DND-41 (cell line): ENCODE measurements around the gene FBP1.
A peak's percentile ranks its signal among the peaks of the same experiment; 100 is the strongest.

Experiments used
- ATAC-seq: fragments of 200-7000 bp; cut with Tn5 transposase; 3 replicates; pipeline ENCODE4 v1.9.1; 2021; ENCODE audit warnings: low read depth; ENCODE audit not compliant: insufficient read depth
- DNase-seq: peaks from one replicate; pipeline ENCODE4 v3.0.0-alpha.2; 2020
- H2AFZ ChIP-seq: 2 replicates; pipeline ENCODE4 v1.6.0; 2012; ENCODE audit warnings: low read depth, low read length
- H3K27ac ChIP-seq: 2 replicates; pipeline ENCODE4 v1.5.1; 2012; ENCODE audit warnings: low read length, inconsistent platforms
- H3K27me3 ChIP-seq: fragments of 200-600 bp; sonication (generic); 2 replicates; pipeline ENCODE4 v1.6.0; 2012; ENCODE audit warnings: low read length, mild to moderate bottlenecking, inconsistent platforms; ENCODE audit not compliant: insufficient read depth, poor library complexity
- H3K36me3 ChIP-seq: 2 replicates; pipeline ENCODE4 v1.5.1; 2012; ENCODE audit warnings: low read length, inconsistent platforms; ENCODE audit not compliant: insufficient read depth
- H3K4me1 ChIP-seq: 2 replicates; pipeline ENCODE4 v1.5.1; 2012; ENCODE audit warnings: mild to moderate bottlenecking, low read length; ENCODE audit not compliant: insufficient read depth
- H3K4me2 ChIP-seq: 2 replicates; pipeline ENCODE4 v1.6.0; 2012; ENCODE audit warnings: mild to moderate bottlenecking, moderate library complexity, low read length, inconsistent platforms; ENCODE audit not compliant: insufficient read depth
- H3K4me3 ChIP-seq, 2 experiments: fragments of 200-600 bp in 1 of 2; shearing (Covaris generic) in 1 of 2; 2 replicates each; pipeline ENCODE4 v1.5.1; 2012 to 2016; ENCODE audit warnings: inconsistent platforms in 2 of 2, low read length in 2 of 2, mild to moderate bottlenecking in 2 of 2, low read depth in 1 of 2, moderate library complexity in 1 of 2
- H3K79me2 ChIP-seq: 2 replicates; pipeline ENCODE4 v1.6.0; 2012; ENCODE audit warnings: low read length, inconsistent platforms; ENCODE audit not compliant: insufficient read depth
- H3K9ac ChIP-seq: 2 replicates; pipeline ENCODE4 v1.6.0; 2012; ENCODE audit warnings: low read depth, mild to moderate bottlenecking, inconsistent platforms, low read length, moderate library complexity
- H3K9me3 ChIP-seq: 2 replicates; pipeline ENCODE4 v1.5.1; 2012; ENCODE audit warnings: low read length, moderate library complexity, mild to moderate bottlenecking, inconsistent platforms; ENCODE audit not compliant: insufficient read depth, severe bottlenecking
- H4K20me1 ChIP-seq: 2 replicates; pipeline ENCODE4 v1.6.0; 2012; ENCODE audit warnings: low read length; ENCODE audit not compliant: insufficient read depth
- CTCF ChIP-seq: IDR thresholded peaks from 2 replicates; pipeline ENCODE4 v1.5.1; 2012; ENCODE audit warnings: borderline replicate concordance, low read length, moderate library complexity, mild to moderate bottlenecking; ENCODE audit not compliant: poor library complexity, severe bottlenecking; ENCODE audit errors: extremely low read depth
- EZH2 ChIP-seq: IDR thresholded peaks from 3 replicates; pipeline ENCODE4 v1.6.1; 2012; ENCODE audit warnings: borderline replicate concordance, low read depth, mild to moderate bottlenecking, moderate library complexity, low read length, inconsistent platforms; ENCODE audit not compliant: severe bottlenecking

FBP1 gene

GRCh38 chr9:94619026-94619425 lies 20.3 kb downstream of the FBP1 start:
- H3K27ac ChIP-seq, result no peak overlapping the region
- H2AFZ ChIP-seq, result no peak overlapping the region
- TF ChIP-seq EZH2 (no peak), CTCF (no peak)
- H3K4me3 ChIP-seq, result no peak overlapping the region
- no peak for ATAC-seq
- no peaks in the 10 kb centered on the region for H3K27me3 ChIP-seq
- H3K4me1 ChIP-seq, result no peaks in the 10 kb centered on the region
- no peaks in the 10 kb centered on the region for H4K20me1 ChIP-seq
- H3K79me2 ChIP-seq, result no peaks in the 10 kb centered on the region
- no peaks in the 10 kb centered on the region for H3K9me3 ChIP-seq
- no peak overlapping the region for H3K4me2 ChIP-seq
- H3K9ac ChIP-seq, result no peak overlapping the region
- DNase-seq, result no peak
- no peaks in the 10 kb centered on the region for H3K36me3 ChIP-seq

GRCh38 chr9:94613003-94613402 lies 26.3 kb downstream of the FBP1 start:
- TF ChIP-seq EZH2 (no peak), CTCF (no peak)
- Histone ChIP-seq H3K4me1 (no peaks in the 10 kb centered on the region), H3K4me2 (no peak overlapping the region), H3K9me3 (no peaks in the 10 kb centered on the region), H3K27me3 (peaks cover 3% of the 10 kb centered on the region), H3K36me3 (no peaks in the 10 kb centered on the region), H4K20me1 (no peaks in the 10 kb centered on the region), H2AFZ (no peak overlapping the region), H3K27ac (no peak overlapping the region), H3K9ac (no peak overlapping the region), H3K4me3 (no peak overlapping the region), H3K79me2 (no peaks in the 10 kb centered on the region)
- DNase-seq, result no peak
- no peak for ATAC-seq

- Histone ChIP-seq H3K9me3 (no peaks in the 10 kb centered on the region), H3K36me3 (no peaks in the 10 kb centered on the region), H3K9ac (no peak overlapping the region), H3K4me2 (no peak overlapping the region), H3K4me1 (no peaks in the 10 kb centered on the region), H4K20me1 (no peaks in the 10 kb centered on the region), H3K27ac (no peak overlapping the region), H2AFZ (no peak overlapping the region), H3K79me2 (no peaks in the 10 kb centered on the region), H3K27me3 (peaks cover 10% of the 10 kb centered on the region), H3K4me3 (no peak overlapping the region)
- no peak for ATAC-seq
- no peak for DNase-seq
- TF ChIP-seq CTCF, result no peak
- no peak for TF ChIP-seq EZH2
Measured at GRCh38 chr9:94612071-94612470, 27.2 kb downstream of the FBP1 start.

GRCh38 chr9:94611638-94612068 lies 27.7 kb downstream of the FBP1 start:
- H4K20me1 ChIP-seq, result no peaks in the 10 kb centered on the region
- ATAC-seq, result 0 out of 3 replicates have a peak, but pooled peaks have one; percentile 17
- no peak overlapping the region for H3K9ac ChIP-seq
- no peak for TF ChIP-seq CTCF
- TF ChIP-seq EZH2, result no peak
- H3K4me2 ChIP-seq, result no peak overlapping the region
- no peak for DNase-seq
- H3K4me1 ChIP-seq, result no peaks in the 10 kb centered on the region
- peaks cover 11% of the 10 kb centered on the region for H3K27me3 ChIP-seq
- H3K79me2 ChIP-seq, result no peaks in the 10 kb centered on the region
- H3K36me3 ChIP-seq, result no peaks in the 10 kb centered on the region
- no peak overlapping the region for H3K4me3 ChIP-seq
- H3K27ac ChIP-seq, result no peak overlapping the region
- no peaks in the 10 kb centered on the region for H3K9me3 ChIP-seq
- no peak overlapping the region for H2AFZ ChIP-seq
